Caco-2 (cell line): Measurements from ENCODE around the gene CSMD2. TPM values are rescaled to one million over a fixed set of nuclear protein-coding genes. Genes with fewer than 3 reads are reported as not detected.

Source experiments
- BruUV-seq: library from RNA; stranded (reverse); fragments of 400-500 nt; replicated peaks from 2 replicates; lab custom pipeline; 2021; lab: Mats Ljungman, UMichigan
- CTCF ChIA-PET: fragments of 300-600 bp; sonication (Branson Sonifier 250); formaldehyde crosslinking; loops from one replicate; lab custom pipeline; 2022; ENCODE audit warnings: antibody characterized with exemption; lab: Charles Lee
- POLR2A ChIA-PET: fragments of 300-600 bp; sonication (Branson Sonifier 250); formaldehyde crosslinking; loops from one replicate; lab custom pipeline; 2022; ENCODE audit warnings: antibody characterized with exemption; lab: Charles Lee
- DNase-seq, 2 experiments: peaks; one replicate each; pipeline versions ENCODE4 v3.0.0 to v3.0.0-alpha.2; 2020 to 2022
- H3K27me3 ChIP-seq: replicated peaks from 2 replicates; pipeline ENCODE4 v1.6.0; 2011; ENCODE audit warnings: low read length; ENCODE audit not compliant: control insufficient read depth, insufficient read depth
- H3K36me3 ChIP-seq: 2 replicates; pipeline ENCODE4 v1.5.1; 2011; ENCODE audit warnings: low read length; ENCODE audit not compliant: control insufficient read depth, insufficient read depth
- H3K4me1 ChIP-seq: fragments of 250-450 bp; sonication (Bioruptor Pico); 2 replicates; pipeline ENCODE4 v1.5.1; 2020; ENCODE audit warnings: mild to moderate bottlenecking
- H3K4me3 ChIP-seq: 2 replicates; pipeline ENCODE4 v1.5.1; 2011; ENCODE audit warnings: low read depth, mild to moderate bottlenecking, control low read depth, low read length
- H3K9me3 ChIP-seq: fragments of 250-450 bp; sonication (Bioruptor Pico); 2 replicates; pipeline ENCODE4 v1.5.1; 2020; ENCODE audit warnings: mild to moderate bottlenecking, moderate library complexity
- H3K27ac Mint-ChIP-seq: one replicate; pipeline ENCODE4 v1.8.0; 2022; ENCODE audit warnings: mixed read lengths; ENCODE audit not compliant: unreplicated experiment
- H3K27me3 Mint-ChIP-seq: one replicate; pipeline ENCODE4 v1.8.0; 2022; ENCODE audit warnings: mixed read lengths; ENCODE audit not compliant: insufficient read depth, unreplicated experiment
- H3K36me3 Mint-ChIP-seq: one replicate; pipeline ENCODE4 v1.8.0; 2022; ENCODE audit warnings: mild to moderate bottlenecking, mixed read lengths; ENCODE audit not compliant: insufficient read depth, unreplicated experiment
- H3K4me1 Mint-ChIP-seq: one replicate; pipeline ENCODE4 v1.8.0; 2022; ENCODE audit warnings: low read depth, mixed read lengths; ENCODE audit not compliant: unreplicated experiment
- H3K4me3 Mint-ChIP-seq: one replicate; pipeline ENCODE4 v1.8.0; 2022; ENCODE audit warnings: mild to moderate bottlenecking, moderate library complexity, mixed read lengths; ENCODE audit not compliant: unreplicated experiment
- H3K9me3 Mint-ChIP-seq: one replicate; pipeline ENCODE4 v1.8.0; 2022; ENCODE audit warnings: mixed read lengths; ENCODE audit not compliant: unreplicated experiment
- CTCF ChIP-seq, 2 experiments: fragments of 200-600 bp in 1 of 2; IDR thresholded peaks; 1 replicate in 1 of 2; 2 replicates in 1 of 2; pipeline versions ENCODE4 v1.5.1 to v1.8.0; 2011 to 2022; ENCODE audit warnings: antibody characterized with exemption in 1 of 2, control low read depth in 1 of 2, inconsistent platforms in 1 of 2, low read depth in 1 of 2, low read length in 1 of 2, mild to moderate bottlenecking in 1 of 2, moderate library complexity in 1 of 2; ENCODE audit not compliant: insufficient read depth in 1 of 2, severe bottlenecking in 1 of 2, unreplicated experiment in 1 of 2
- intact Hi-C: fragments of 100-400 bp; cut with micrococcal nuclease; formaldehyde crosslinking; loops from one replicate; pipeline ENCODE4 v1.10.0; 2022; ENCODE audit not compliant: unreplicated experiment
- total RNA-seq: library from RNA; stranded (reverse); gene quantifications from 2 replicates; pipeline ENCODE4 v1.2.3, GENCODE V29; 2022

The CSMD2 gene
- total RNA-seq, 1 experiment from 2014 or later = not detected

- Mint-ChIP-seq H3K4me1 (no peaks in the 10 kb centered on the region), H3K4me3 (no peak overlapping the region), H3K9me3 (peaks cover 10% of the 10 kb centered on the region), H3K36me3 (no peaks in the 10 kb centered on the region), H3K27me3 (no peaks in the 10 kb centered on the region), H3K27ac (no peak overlapping the region)
- H3K9me3 ChIP-seq = no peaks in the 10 kb centered on the region; the same call in 1 of the 2 replicates
- DNase-seq = no peak
- H3K4me3 ChIP-seq = no peak overlapping the region
- intact Hi-C loops = no loop called here
- ChIA-PET CTCF (no interaction called here), POLR2A (no interaction called here)
- H3K27me3 ChIP-seq = no peaks in the 10 kb centered on the region
- TF ChIP-seq CTCF (IDR thresholded peaks at IDR 0.05; ENCODE audit: insufficient read depth in 1 of 2, low read depth in 1 of 2, low read length in 1 of 2, severe bottlenecking in 1 of 2, unreplicated experiment in 1 of 2) = no peak
- H3K4me1 ChIP-seq = no peaks in the 10 kb centered on the region
- no peaks in the 10 kb centered on the region for H3K36me3 ChIP-seq
- no TSS peak for BruUV-seq
These were observed 362.8 kb downstream of the CSMD2 start for GRCh38 chr1:33802268-33802667.

DNA sequence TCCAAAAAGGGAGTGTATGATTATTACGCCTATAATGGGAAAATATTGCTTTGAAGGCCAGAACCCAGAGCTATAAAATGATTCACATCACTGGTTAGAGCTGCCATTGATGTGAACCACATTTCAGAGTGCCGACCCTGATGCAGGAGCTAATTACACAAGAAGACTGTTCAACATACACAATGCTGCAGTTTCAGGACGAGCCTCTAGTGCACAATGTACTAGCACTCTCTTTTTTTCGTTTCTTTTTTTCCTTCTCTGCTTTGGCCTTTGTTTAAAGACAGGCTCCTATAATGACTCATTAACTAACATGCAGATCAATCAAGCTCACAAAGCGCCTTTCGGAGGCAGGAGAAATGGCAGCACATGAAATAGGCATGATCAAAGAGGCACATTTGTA, 367.2 kb downstream of the CSMD2 start:
- no TSS peak for BruUV-seq
- Histone ChIP-seq H3K9me3 (no peaks in the 10 kb centered on the region; the same call in 1 of the 2 replicates), H3K4me3 (no peak overlapping the region), H3K36me3 (no peaks in the 10 kb centered on the region), H3K4me1 (no peaks in the 10 kb centered on the region), H3K27me3 (no peaks in the 10 kb centered on the region)
- no peak for DNase-seq
- CTCF ChIA-PET = no interaction called here
- Mint-ChIP-seq H3K4me3 (no peak overlapping the region), H3K4me1 (no peaks in the 10 kb centered on the region), H3K36me3 (no peaks in the 10 kb centered on the region), H3K27me3 (no peaks in the 10 kb centered on the region), H3K9me3 (peaks cover 21% of the 10 kb centered on the region), H3K27ac (no peak overlapping the region)
- intact Hi-C loops = no loop called here
- POLR2A ChIA-PET = no interaction called here
- no peak for TF ChIP-seq CTCF (IDR thresholded peaks at IDR 0.05; ENCODE audit: insufficient read depth in 1 of 2, low read depth in 1 of 2, low read length in 1 of 2, severe bottlenecking in 1 of 2, unreplicated experiment in 1 of 2)

GRCh38 chr1:33792651-33793050, 372.4 kb downstream of the CSMD2 start:
- ChIA-PET CTCF (no interaction called here), POLR2A (no interaction called here)
- Histone ChIP-seq H3K27me3 (no peaks in the 10 kb centered on the region), H3K36me3 (no peaks in the 10 kb centered on the region), H3K4me3 (no peak overlapping the region), H3K4me1 (no peaks in the 10 kb centered on the region), H3K9me3 (no peaks in the 10 kb centered on the region; the same call in 1 of the 2 replicates)
- no peak for DNase-seq
- H3K27ac Mint-ChIP-seq = no peak overlapping the region
- no peaks in the 10 kb centered on the region for H3K4me1 Mint-ChIP-seq
- no peak overlapping the region for H3K4me3 Mint-ChIP-seq
- no TSS peak for BruUV-seq
- TF ChIP-seq CTCF (IDR thresholded peaks at IDR 0.05; ENCODE audit: insufficient read depth in 1 of 2, low read depth in 1 of 2, low read length in 1 of 2, severe bottlenecking in 1 of 2, unreplicated experiment in 1 of 2) = no peak
- H3K27me3 Mint-ChIP-seq = no peaks in the 10 kb centered on the region
- H3K36me3 Mint-ChIP-seq = no peaks in the 10 kb centered on the region
- peaks cover 22% of the 10 kb centered on the region for H3K9me3 Mint-ChIP-seq
- intact Hi-C loops = no loop called here
